Uterus (tissue), 4 donors: ENCODE measurements around the gene GALK2. TPM values are rescaled to one million over a fixed set of nuclear protein-coding genes. Genes with fewer than 3 reads are reported as not detected.

ENCODE experiments used
- DNase-seq, 2 donors: peaks; one replicate each; pipeline ENCODE4 v3.0.0-alpha.2; 2019 to 2020
- H3K27ac ChIP-seq, 2 donors: fragments of 200-600 bp; sonication (generic); 1 replicate in 1 of 2; 2 replicates in 1 of 2; pipeline ENCODE4 v1.5.1; 2016 to 2018
- H3K27me3 ChIP-seq, 2 donors: fragments of 200-600 bp; sonication (generic); one replicate each; pipeline ENCODE4 v1.5.1; 2018 to 2019; ENCODE audit warnings: control low read depth in 1 of 2
- H3K36me3 ChIP-seq, 2 donors: fragments of 200-600 bp; sonication (generic); one replicate each; pipeline ENCODE4 v1.5.1; 2019; ENCODE audit warnings: control low read depth in 1 of 2
- H3K4me1 ChIP-seq, 2 donors: fragments of 200-600 bp; sonication (generic); one replicate each; pipeline ENCODE4 v1.5.1; 2018 to 2019; ENCODE audit warnings: control low read depth in 1 of 2
- H3K4me3 ChIP-seq, 2 donors: fragments of 200-600 bp; sonication (generic); 1 replicate in 1 of 2; 2 replicates in 1 of 2; pipeline ENCODE4 v1.5.1; 2018 to 2019; ENCODE audit warnings: mild to moderate bottlenecking in 1 of 2
- H3K9me3 ChIP-seq, 2 donors: fragments of 200-600 bp; sonication (generic); one replicate each; pipeline ENCODE4 v1.5.1; 2019; ENCODE audit warnings: control low read depth in 1 of 2
- POLR2A ChIP-seq, 2 donors: fragments of 450-650 bp; IDR thresholded peaks; one replicate each; pipeline ENCODE4 v1.6.1; 2016; ENCODE audit warnings: antibody characterized with exemption in 2 of 2, mild to moderate bottlenecking in 1 of 2, moderate library complexity in 1 of 2
- intact Hi-C: fragments of 100-400 bp; cut with DNase I; formaldehyde crosslinking; loops from one replicate; pipeline ENCODE4 v1.15.1; 2023; ENCODE audit warnings: low total_unique reads
- total RNA-seq, 4 donors: library from RNA; depleted of rRNA in 3 of 4; stranded (reverse); fragments of >200 nt in 3 of 4; gene quantifications; one replicate each; pipeline versions ENCODE4 v1.1.0 to v1.2.4, GENCODE V29; 2014 to 2023
- TF ChIP-seq, protein P1 (sequence below), 4 experiments: fragments of 200-600 bp in 2 of 4; fragments of 450-650 bp in 2 of 4; sonication (generic) in 2 of 4; IDR thresholded peaks; one replicate each; pipeline ENCODE4 v1.5.1; 2016 to 2019; ENCODE audit warnings: antibody characterized with exemption in 4 of 4, mild to moderate bottlenecking in 2 of 4, moderate library complexity in 1 of 4
- donor health status: DM: yes; HTN: yes; CAD: no.

Gene GALK2
- total RNA-seq, 4 donors from 2014 or later: 65.1 to 178 (median 79.4) TPM

DNA sequence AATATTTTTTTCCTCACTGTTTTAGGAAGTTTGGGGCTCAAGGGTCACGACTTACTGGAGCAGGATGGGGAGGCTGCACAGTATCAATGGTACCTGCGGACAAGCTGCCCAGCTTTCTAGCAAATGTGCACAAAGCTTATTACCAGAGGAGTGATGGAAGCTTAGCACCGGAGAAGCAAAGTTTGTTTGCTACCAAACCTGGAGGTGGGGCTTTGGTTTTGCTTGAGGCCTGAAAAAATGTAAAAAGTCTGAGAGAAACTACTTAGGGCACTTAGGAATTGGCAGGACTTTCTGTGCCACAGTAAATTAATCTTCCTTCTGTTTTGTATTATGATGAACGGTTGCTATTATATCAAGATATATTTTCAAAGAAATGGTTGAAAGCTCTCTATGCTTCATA is 157.9 kb downstream of the GALK2 start:
- Histone ChIP-seq H3K9me3 (no peaks in the 10 kb centered on the region), H3K27ac (no peak overlapping the region), H3K36me3 (no peaks in the 10 kb centered on the region), H3K27me3 (no peaks in the 10 kb centered on the region), H3K4me3 (no peak overlapping the region), H3K4me1 (no peaks in the 10 kb centered on the region)
- no peak for DNase-seq
- TF ChIP-seq, protein P1, sequence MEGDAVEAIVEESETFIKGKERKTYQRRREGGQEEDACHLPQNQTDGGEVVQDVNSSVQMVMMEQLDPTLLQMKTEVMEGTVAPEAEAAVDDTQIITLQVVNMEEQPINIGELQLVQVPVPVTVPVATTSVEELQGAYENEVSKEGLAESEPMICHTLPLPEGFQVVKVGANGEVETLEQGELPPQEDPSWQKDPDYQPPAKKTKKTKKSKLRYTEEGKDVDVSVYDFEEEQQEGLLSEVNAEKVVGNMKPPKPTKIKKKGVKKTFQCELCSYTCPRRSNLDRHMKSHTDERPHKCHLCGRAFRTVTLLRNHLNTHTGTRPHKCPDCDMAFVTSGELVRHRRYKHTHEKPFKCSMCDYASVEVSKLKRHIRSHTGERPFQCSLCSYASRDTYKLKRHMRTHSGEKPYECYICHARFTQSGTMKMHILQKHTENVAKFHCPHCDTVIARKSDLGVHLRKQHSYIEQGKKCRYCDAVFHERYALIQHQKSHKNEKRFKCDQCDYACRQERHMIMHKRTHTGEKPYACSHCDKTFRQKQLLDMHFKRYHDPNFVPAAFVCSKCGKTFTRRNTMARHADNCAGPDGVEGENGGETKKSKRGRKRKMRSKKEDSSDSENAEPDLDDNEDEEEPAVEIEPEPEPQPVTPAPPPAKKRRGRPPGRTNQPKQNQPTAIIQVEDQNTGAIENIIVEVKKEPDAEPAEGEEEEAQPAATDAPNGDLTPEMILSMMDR (IDR thresholded peaks at IDR 0.05): no peak
- TF ChIP-seq POLR2A (IDR thresholded peaks at IDR 0.05): no peak
- intact Hi-C loops: no loop called here

DNA sequence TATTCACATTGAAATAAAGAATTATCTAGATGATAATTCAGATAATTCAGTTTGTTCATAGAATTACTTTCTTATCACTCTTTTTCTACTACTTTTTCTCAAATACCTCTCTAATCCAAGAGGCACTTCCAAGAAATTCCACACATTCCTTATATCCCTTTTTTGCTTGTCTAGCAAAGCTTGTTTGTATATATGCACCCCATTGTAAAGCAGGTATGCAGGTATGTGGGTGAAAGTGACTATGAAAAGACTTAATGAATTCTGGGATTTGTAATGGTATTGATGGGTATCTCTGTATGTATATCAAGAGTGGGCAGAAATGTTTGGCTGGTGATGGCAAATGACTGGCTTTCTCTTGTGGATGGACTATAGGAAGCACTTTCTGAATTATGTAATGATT is 158.9 kb downstream of the GALK2 start:
- Histone ChIP-seq H3K4me3 (no peak overlapping the region), H3K27me3 (no peaks in the 10 kb centered on the region), H3K36me3 (no peaks in the 10 kb centered on the region), H3K27ac (no peak overlapping the region), H3K9me3 (no peaks in the 10 kb centered on the region), H3K4me1 (no peaks in the 10 kb centered on the region)
- DNase-seq: no peak
- intact Hi-C loops: no loop called here
- TF ChIP-seq POLR2A (IDR thresholded peaks at IDR 0.05): no peak
- TF ChIP-seq, protein P1 (IDR thresholded peaks at IDR 0.05): no peak

DNA sequence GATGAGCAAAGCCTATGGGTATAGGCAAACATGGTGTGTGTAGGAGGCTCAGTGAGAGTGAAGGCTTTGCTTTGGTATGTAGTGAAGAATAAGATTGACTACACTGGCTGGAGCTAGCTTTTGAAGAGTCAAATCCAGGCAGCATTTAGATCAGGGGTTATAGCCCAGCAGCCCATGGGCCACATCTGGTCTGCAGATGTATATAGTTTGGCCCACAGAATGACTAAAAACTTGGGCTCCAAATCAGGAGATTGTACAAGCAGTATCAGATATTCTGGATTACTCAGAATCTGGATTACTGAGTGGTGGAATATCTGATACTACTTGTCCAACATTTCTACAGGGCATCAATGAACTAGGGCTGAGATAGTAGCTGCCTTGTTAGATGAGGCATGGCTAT is 160.1 kb downstream of the GALK2 start:
- DNase-seq: no peak

DNA sequence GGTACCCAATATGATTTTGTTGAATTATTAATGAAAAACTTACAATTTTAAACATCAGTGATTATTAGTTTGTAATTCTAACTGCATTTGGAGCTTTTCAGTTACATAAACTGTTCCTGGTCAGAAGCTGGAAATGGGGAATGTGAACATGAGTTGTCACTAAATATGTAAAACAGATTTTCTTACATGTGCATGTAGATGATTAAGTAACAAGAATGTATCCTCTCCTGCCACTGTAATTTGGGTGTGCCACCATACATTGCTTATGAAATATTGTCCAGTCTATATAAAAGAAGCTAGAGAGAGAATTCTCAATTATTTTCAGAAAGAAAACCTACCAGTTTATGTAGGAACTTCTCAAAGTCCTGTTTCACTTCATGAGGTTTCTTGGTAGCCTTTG is 161.4 kb downstream of the GALK2 start:
- TF ChIP-seq, protein P1 (IDR thresholded peaks at IDR 0.05): no peak
- no peak for TF ChIP-seq POLR2A (IDR thresholded peaks at IDR 0.05)
- Histone ChIP-seq H3K27me3 (no peaks in the 10 kb centered on the region), H3K4me1 (no peaks in the 10 kb centered on the region), H3K9me3 (no peaks in the 10 kb centered on the region), H3K4me3 (no peak overlapping the region), H3K36me3 (no peaks in the 10 kb centered on the region), H3K27ac (no peak overlapping the region)
- intact Hi-C loops: no loop called here
- no peak for DNase-seq

More for the DNA sequence above, 160.1 kb downstream of the GALK2 start:
- Histone ChIP-seq H3K9me3 (no peaks in the 10 kb centered on the region), H3K4me3 (no peak overlapping the region), H3K27ac (no peak overlapping the region), H3K36me3 (no peaks in the 10 kb centered on the region), H3K4me1 (no peaks in the 10 kb centered on the region), H3K27me3 (no peaks in the 10 kb centered on the region)
- TF ChIP-seq POLR2A (IDR thresholded peaks at IDR 0.05): no peak
- TF ChIP-seq, protein P1 (IDR thresholded peaks at IDR 0.05): no peak
- intact Hi-C loops: no loop called here

DNA sequence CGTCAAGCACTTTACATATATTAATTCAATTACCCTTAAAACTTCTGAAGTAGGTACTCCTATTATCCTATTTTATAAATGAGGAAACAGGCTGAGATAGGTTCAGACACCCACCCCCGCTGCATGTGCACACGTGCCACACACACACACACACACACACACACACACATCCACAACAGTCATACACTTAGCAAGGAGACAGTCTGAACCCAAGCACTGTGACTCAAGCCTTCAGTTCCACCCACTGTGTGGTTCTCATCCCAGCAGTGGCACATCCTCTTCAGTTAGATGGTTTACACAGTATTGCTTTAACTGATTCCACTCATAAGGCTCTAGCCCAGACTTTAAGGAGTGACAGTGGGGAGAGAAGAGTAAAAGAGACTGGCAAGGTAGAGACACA is 161.9 kb downstream of the GALK2 start:
- no peak overlapping the region for H3K4me3 ChIP-seq
- H3K27me3 ChIP-seq: no peaks in the 10 kb centered on the region
- H3K36me3 ChIP-seq: no peaks in the 10 kb centered on the region
- no peaks in the 10 kb centered on the region for H3K4me1 ChIP-seq
- TF ChIP-seq, protein P1 (IDR thresholded peaks at IDR 0.05): no peak
- TF ChIP-seq POLR2A (IDR thresholded peaks at IDR 0.05): no peak
- DNase-seq: no peak
- H3K9me3 ChIP-seq: no peaks in the 10 kb centered on the region
- intact Hi-C loops: no loop called here
- no peak overlapping the region for H3K27ac ChIP-seq
